ENCODE measurements around the gene VCPKMT.

VCPKMT gene

DNA sequence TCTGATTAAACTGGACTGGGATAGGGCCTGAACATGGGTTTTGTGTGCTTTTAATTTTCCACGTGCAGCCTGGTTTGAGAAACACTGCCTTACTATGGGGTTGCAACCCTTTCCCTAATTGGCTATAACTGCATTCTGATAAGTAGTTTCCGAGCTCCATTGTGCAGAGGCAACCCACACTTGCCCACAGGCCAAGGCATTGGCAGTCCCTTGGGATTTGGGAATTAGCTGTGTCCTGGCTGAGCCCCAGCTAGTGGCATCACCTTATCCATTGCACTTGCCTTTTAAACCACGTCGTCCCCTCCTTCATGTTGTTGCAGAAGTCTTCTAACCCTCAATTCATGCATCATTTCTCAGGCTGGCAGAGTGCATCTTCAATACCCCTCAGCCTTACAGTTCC lies 10.2 kb downstream of the VCPKMT start:
- H3K27me3 ChIP-seq (ENCODE audit: insufficient read depth, insufficient read length): no peaks in the 10 kb centered on the region
- no peak overlapping the region for H3K4me3 ChIP-seq (ENCODE audit: insufficient read length, low read depth)
- H3K9me3 ChIP-seq (ENCODE audit: insufficient read depth, low read length): no peaks in the 10 kb centered on the region
- TF ChIP-seq ZNF274 (IDR thresholded peaks at IDR 0.05; ENCODE audit: low read depth, low read length) (no peak), SUZ12 (IDR thresholded peaks at IDR 0.05; ENCODE audit: extremely low read depth, insufficient read depth, insufficient read length) (no peak), YY1 (IDR thresholded peaks at IDR 0.05; ENCODE audit: insufficient read depth, insufficient read length) (no peak)
- no peaks in the 10 kb centered on the region for H3K4me1 ChIP-seq (ENCODE audit: insufficient read depth, insufficient read length)
- no peak overlapping the region for H3K9ac ChIP-seq (ENCODE audit: insufficient read length, low read depth)
- H3K36me3 ChIP-seq (ENCODE audit: insufficient read depth, insufficient read length, low read length): peaks cover 26% of the 10 kb centered on the region
- DNase-seq (ENCODE audit: low read depth, low spot score): no peak

DNA sequence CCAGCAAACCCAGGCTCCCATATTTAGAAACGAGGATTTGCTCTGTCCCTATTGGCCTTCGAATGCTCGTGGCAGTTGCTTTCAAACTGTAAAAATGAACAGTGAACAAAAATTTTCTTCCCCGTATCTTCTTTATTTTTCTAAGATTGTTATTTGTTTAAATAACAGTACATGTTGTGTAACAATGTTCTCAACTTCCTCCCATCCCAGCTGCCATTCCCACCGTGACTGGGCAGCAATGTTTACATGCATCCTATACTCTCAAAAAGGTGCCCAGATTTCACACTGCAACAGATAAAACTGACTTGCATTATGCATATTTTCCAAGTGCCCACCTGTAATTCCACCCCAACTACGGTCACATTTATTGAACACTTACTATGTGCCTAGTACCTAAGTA lies 12.8 kb downstream of the VCPKMT start:
- H3K4me1 ChIP-seq (ENCODE audit: insufficient read depth, insufficient read length): no peaks in the 10 kb centered on the region
- H3K9ac ChIP-seq (ENCODE audit: insufficient read length, low read depth): no peak overlapping the region
- H3K27me3 ChIP-seq (ENCODE audit: insufficient read depth, insufficient read length): no peaks in the 10 kb centered on the region
- no peaks in the 10 kb centered on the region for H3K9me3 ChIP-seq (ENCODE audit: insufficient read depth, low read length)
- peaks cover 10% of the 10 kb centered on the region for H3K36me3 ChIP-seq (ENCODE audit: insufficient read depth, insufficient read length, low read length)
- DNase-seq (ENCODE audit: low read depth, low spot score): no peak
- no peak for TF ChIP-seq YY1 (IDR thresholded peaks at IDR 0.05; ENCODE audit: insufficient read depth, insufficient read length)
- no peak for TF ChIP-seq SUZ12 (IDR thresholded peaks at IDR 0.05; ENCODE audit: extremely low read depth, insufficient read depth, insufficient read length)
- TF ChIP-seq ZNF274 (IDR thresholded peaks at IDR 0.05; ENCODE audit: low read depth, low read length): no peak
- no peak overlapping the region for H3K4me3 ChIP-seq (ENCODE audit: insufficient read length, low read depth)

DNA sequence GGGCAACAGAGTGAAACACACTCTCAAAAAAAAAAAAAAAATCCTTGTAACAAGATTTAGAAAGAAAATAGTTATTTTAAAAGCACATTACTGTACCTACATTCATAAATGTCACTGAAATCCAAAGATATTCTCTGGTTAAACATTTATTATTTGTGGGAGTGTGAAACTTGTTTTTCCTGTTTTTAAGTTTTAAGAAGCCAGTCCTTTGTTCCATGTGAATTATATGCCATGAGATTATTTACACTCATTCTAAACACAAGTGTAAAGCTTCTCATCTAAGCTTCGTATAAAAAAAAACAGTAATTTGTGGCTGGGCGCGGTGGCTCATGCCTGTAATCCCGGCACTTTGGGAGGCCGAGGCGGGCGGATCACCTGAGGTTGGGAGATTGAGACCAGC lies 15.0 kb downstream of the VCPKMT start:
- H3K36me3 ChIP-seq (ENCODE audit: insufficient read depth, insufficient read length, low read length): peaks cover 3% of the 10 kb centered on the region
- DNase-seq (ENCODE audit: low read depth, low spot score): no peak
- TF ChIP-seq SUZ12 (IDR thresholded peaks at IDR 0.05; ENCODE audit: extremely low read depth, insufficient read depth, insufficient read length) (no peak), YY1 (IDR thresholded peaks at IDR 0.05; ENCODE audit: insufficient read depth, insufficient read length) (no peak), ZNF274 (IDR thresholded peaks at IDR 0.05; ENCODE audit: low read depth, low read length) (no peak)
- no peak overlapping the region for H3K4me3 ChIP-seq (ENCODE audit: insufficient read length, low read depth)
- no peaks in the 10 kb centered on the region for H3K4me1 ChIP-seq (ENCODE audit: insufficient read depth, insufficient read length)
- no peak overlapping the region for H3K9ac ChIP-seq (ENCODE audit: insufficient read length, low read depth)
- H3K27me3 ChIP-seq (ENCODE audit: insufficient read depth, insufficient read length): no peaks in the 10 kb centered on the region
- no peaks in the 10 kb centered on the region for H3K9me3 ChIP-seq (ENCODE audit: insufficient read depth, low read length)

DNA sequence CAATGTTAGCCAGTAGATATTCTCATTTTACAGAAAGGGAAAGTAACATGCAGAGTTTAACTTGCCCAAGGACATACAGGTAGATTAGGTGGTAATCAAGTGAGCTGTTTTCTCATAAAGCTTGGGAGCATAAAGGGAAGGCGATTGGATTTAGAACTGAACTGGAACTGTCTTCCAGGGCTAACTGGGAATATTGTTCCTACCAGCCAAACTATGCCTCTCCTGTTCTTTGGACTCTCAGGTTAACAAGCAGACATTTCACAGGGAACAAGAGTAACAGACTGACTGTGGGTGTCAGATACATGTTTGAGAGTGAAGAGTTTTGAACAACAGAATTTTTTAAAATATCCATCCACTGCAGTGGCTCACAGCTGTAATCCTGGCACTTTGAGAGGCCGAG lies 15.6 kb downstream of the VCPKMT start:
- Histone ChIP-seq H3K27me3 (ENCODE audit: insufficient read depth, insufficient read length) (no peaks in the 10 kb centered on the region), H3K9ac (ENCODE audit: insufficient read length, low read depth) (no peak overlapping the region), H3K4me1 (ENCODE audit: insufficient read depth, insufficient read length) (no peaks in the 10 kb centered on the region), H3K36me3 (ENCODE audit: insufficient read depth, insufficient read length, low read length) (no peaks in the 10 kb centered on the region), H3K4me3 (ENCODE audit: insufficient read length, low read depth) (no peak overlapping the region), H3K9me3 (ENCODE audit: insufficient read depth, low read length) (no peaks in the 10 kb centered on the region)
- DNase-seq (ENCODE audit: low read depth, low spot score): no peak
- no peak for TF ChIP-seq ZNF274 (IDR thresholded peaks at IDR 0.05; ENCODE audit: low read depth, low read length)
- TF ChIP-seq YY1 (IDR thresholded peaks at IDR 0.05; ENCODE audit: insufficient read depth, insufficient read length): no peak
- no peak for TF ChIP-seq SUZ12 (IDR thresholded peaks at IDR 0.05; ENCODE audit: extremely low read depth, insufficient read depth, insufficient read length)

DNA sequence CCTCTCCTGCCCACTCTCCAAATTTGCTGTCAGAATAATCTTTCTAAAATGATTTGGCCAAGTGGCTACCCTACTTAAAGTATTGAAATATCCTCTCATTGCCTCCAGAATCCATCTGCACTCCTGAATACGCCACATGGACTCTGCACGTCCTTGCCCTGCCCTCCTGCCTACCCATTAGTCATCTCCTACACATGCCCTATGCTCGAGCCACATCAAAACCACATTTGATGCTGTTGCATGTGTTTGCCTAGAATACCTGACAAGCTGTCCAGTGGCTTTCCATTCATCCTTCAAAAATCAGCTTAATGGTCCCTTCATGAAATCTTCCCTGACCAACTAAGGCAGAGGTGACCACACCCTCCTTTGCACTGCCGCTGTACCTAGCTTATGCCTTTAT lies 17.0 kb downstream of the VCPKMT start:
- DNase-seq (ENCODE audit: low read depth, low spot score): no peak
- Histone ChIP-seq H3K27me3 (ENCODE audit: insufficient read depth, insufficient read length) (no peaks in the 10 kb centered on the region), H3K9ac (ENCODE audit: insufficient read length, low read depth) (no peak overlapping the region), H3K9me3 (ENCODE audit: insufficient read depth, low read length) (no peaks in the 10 kb centered on the region), H3K36me3 (ENCODE audit: insufficient read depth, insufficient read length, low read length) (no peaks in the 10 kb centered on the region), H3K4me3 (ENCODE audit: insufficient read length, low read depth) (no peak overlapping the region), H3K4me1 (ENCODE audit: insufficient read depth, insufficient read length) (no peaks in the 10 kb centered on the region)
- TF ChIP-seq ZNF274 (IDR thresholded peaks at IDR 0.05; ENCODE audit: low read depth, low read length): no peak
- no peak for TF ChIP-seq YY1 (IDR thresholded peaks at IDR 0.05; ENCODE audit: insufficient read depth, insufficient read length)
- TF ChIP-seq SUZ12 (IDR thresholded peaks at IDR 0.05; ENCODE audit: extremely low read depth, insufficient read depth, insufficient read length): no peak

DNA sequence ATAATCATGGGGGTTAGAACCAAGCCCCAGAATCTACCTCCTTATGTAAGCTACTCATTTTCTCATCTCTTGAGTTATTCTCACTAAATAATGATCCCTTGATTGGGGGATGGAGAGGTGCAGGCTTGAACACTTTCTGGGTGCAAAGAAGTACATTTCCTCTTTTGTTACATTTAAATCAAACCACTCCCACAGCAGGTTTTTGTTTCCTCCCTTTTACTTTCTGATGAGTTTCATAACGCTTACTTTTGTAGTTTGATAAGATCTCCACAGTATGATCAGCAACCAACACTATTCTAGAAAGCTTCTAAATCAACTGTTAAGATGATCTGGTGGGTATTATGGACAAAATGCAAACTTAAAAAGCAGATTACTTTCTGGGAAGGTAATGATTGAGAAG lies 20.5 kb downstream of the VCPKMT start:
- no peak for DNase-seq (ENCODE audit: low read depth, low spot score)
- Histone ChIP-seq H3K9ac (ENCODE audit: insufficient read length, low read depth) (no peak overlapping the region), H3K9me3 (ENCODE audit: insufficient read depth, low read length) (no peaks in the 10 kb centered on the region), H3K4me3 (ENCODE audit: insufficient read length, low read depth) (no peak overlapping the region), H3K4me1 (ENCODE audit: insufficient read depth, insufficient read length) (no peaks in the 10 kb centered on the region), H3K27me3 (ENCODE audit: insufficient read depth, insufficient read length) (no peaks in the 10 kb centered on the region), H3K36me3 (ENCODE audit: insufficient read depth, insufficient read length, low read length) (no peaks in the 10 kb centered on the region)
- TF ChIP-seq SUZ12 (IDR thresholded peaks at IDR 0.05; ENCODE audit: extremely low read depth, insufficient read depth, insufficient read length) (no peak), YY1 (IDR thresholded peaks at IDR 0.05; ENCODE audit: insufficient read depth, insufficient read length) (no peak), ZNF274 (IDR thresholded peaks at IDR 0.05; ENCODE audit: low read depth, low read length) (no peak)

DNA sequence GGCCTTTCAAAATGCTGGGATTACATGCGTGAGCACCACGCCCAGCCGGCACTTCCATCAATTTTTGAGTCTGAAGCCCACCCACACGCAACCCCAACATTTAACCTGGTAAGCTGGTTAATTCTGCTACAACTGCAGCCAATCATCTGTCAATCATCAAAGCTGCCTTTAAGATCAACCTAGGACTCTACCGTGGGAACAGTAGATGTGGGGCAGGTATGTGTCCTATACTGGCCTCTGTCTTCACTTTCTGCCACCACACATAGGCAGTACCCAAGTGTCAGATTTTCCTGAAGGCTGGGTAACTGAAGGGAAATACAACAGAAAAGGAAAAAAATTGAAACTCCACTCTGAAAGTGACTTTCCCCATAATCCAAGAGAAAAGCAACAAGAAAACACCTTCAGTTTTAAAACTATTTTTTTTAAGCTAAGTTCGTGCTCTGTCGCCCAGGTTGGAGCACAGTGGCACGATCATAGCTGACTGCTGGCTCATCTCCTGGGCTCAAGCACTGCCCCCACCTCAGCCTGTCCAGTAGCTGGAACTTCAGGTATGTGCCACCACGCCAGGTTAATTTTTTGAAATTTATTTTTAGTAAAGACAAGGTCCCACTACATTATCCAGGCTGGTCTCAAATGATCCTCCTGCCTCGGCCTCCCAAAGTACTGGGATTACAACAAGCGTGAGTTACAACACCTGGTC lies 22.2 kb downstream of the VCPKMT start:
- TF ChIP-seq ZNF274 (IDR thresholded peaks at IDR 0.05; ENCODE audit: low read depth, low read length) (no peak), YY1 (IDR thresholded peaks at IDR 0.05; ENCODE audit: insufficient read depth, insufficient read length) (no peak), SUZ12 (IDR thresholded peaks at IDR 0.05; ENCODE audit: extremely low read depth, insufficient read depth, insufficient read length) (no peak)
- H3K9ac ChIP-seq (ENCODE audit: insufficient read length, low read depth): no peak overlapping the region
- DNase-seq (ENCODE audit: low read depth, low spot score): no peak

More for the DNA sequence above, 22.2 kb downstream of the VCPKMT start:
- H3K4me1 ChIP-seq (ENCODE audit: insufficient read depth, insufficient read length): no peaks in the 10 kb centered on the region
- H3K9me3 ChIP-seq (ENCODE audit: insufficient read depth, low read length): no peaks in the 10 kb centered on the region
- H3K4me3 ChIP-seq (ENCODE audit: insufficient read length, low read depth): no peak overlapping the region
- H3K36me3 ChIP-seq (ENCODE audit: insufficient read depth, insufficient read length, low read length): no peaks in the 10 kb centered on the region
- H3K27me3 ChIP-seq (ENCODE audit: insufficient read depth, insufficient read length): no peaks in the 10 kb centered on the region

Measured in NT2/D1 (cell line).